Caco-2 (cell line): Measurements from ENCODE around the gene RAB3IL1. TPM values are rescaled to one million over a fixed set of nuclear protein-coding genes. Genes with fewer than 3 reads are reported as not detected.

Experiments
- BruUV-seq: library from RNA; stranded (reverse); fragments of 400-500 nt; replicated peaks from 2 replicates; lab custom pipeline; 2021; lab: Mats Ljungman, UMichigan
- CTCF ChIA-PET: fragments of 300-600 bp; sonication (Branson Sonifier 250); formaldehyde crosslinking; loops from one replicate; lab custom pipeline; 2022; ENCODE audit warnings: antibody characterized with exemption; lab: Charles Lee
- POLR2A ChIA-PET: fragments of 300-600 bp; sonication (Branson Sonifier 250); formaldehyde crosslinking; loops from one replicate; lab custom pipeline; 2022; ENCODE audit warnings: antibody characterized with exemption; lab: Charles Lee
- DNase-seq, 2 experiments: peaks; one replicate each; pipeline versions ENCODE4 v3.0.0 to v3.0.0-alpha.2; 2020 to 2022
- H3K27me3 ChIP-seq: replicated peaks from 2 replicates; pipeline ENCODE4 v1.6.0; 2011; ENCODE audit warnings: low read length; ENCODE audit not compliant: control insufficient read depth, insufficient read depth
- H3K36me3 ChIP-seq: 2 replicates; pipeline ENCODE4 v1.5.1; 2011; ENCODE audit warnings: low read length; ENCODE audit not compliant: control insufficient read depth, insufficient read depth
- H3K4me1 ChIP-seq: fragments of 250-450 bp; sonication (Bioruptor Pico); 2 replicates; pipeline ENCODE4 v1.5.1; 2020; ENCODE audit warnings: mild to moderate bottlenecking
- H3K4me3 ChIP-seq: 2 replicates; pipeline ENCODE4 v1.5.1; 2011; ENCODE audit warnings: low read depth, mild to moderate bottlenecking, control low read depth, low read length
- H3K9me3 ChIP-seq: fragments of 250-450 bp; sonication (Bioruptor Pico); 2 replicates; pipeline ENCODE4 v1.5.1; 2020; ENCODE audit warnings: mild to moderate bottlenecking, moderate library complexity
- H3K27ac Mint-ChIP-seq: one replicate; pipeline ENCODE4 v1.8.0; 2022; ENCODE audit warnings: mixed read lengths; ENCODE audit not compliant: unreplicated experiment
- H3K27me3 Mint-ChIP-seq: one replicate; pipeline ENCODE4 v1.8.0; 2022; ENCODE audit warnings: mixed read lengths; ENCODE audit not compliant: insufficient read depth, unreplicated experiment
- H3K36me3 Mint-ChIP-seq: one replicate; pipeline ENCODE4 v1.8.0; 2022; ENCODE audit warnings: mild to moderate bottlenecking, mixed read lengths; ENCODE audit not compliant: insufficient read depth, unreplicated experiment
- H3K4me1 Mint-ChIP-seq: one replicate; pipeline ENCODE4 v1.8.0; 2022; ENCODE audit warnings: low read depth, mixed read lengths; ENCODE audit not compliant: unreplicated experiment
- H3K4me3 Mint-ChIP-seq: one replicate; pipeline ENCODE4 v1.8.0; 2022; ENCODE audit warnings: mild to moderate bottlenecking, moderate library complexity, mixed read lengths; ENCODE audit not compliant: unreplicated experiment
- H3K9me3 Mint-ChIP-seq: one replicate; pipeline ENCODE4 v1.8.0; 2022; ENCODE audit warnings: mixed read lengths; ENCODE audit not compliant: unreplicated experiment
- intact Hi-C: fragments of 100-400 bp; cut with micrococcal nuclease; formaldehyde crosslinking; loops from one replicate; pipeline ENCODE4 v1.10.0; 2022; ENCODE audit not compliant: unreplicated experiment
- total RNA-seq: library from RNA; stranded (reverse); gene quantifications from 2 replicates; pipeline ENCODE4 v1.2.3, GENCODE V29; 2022
- TF ChIP-seq, protein P1 (sequence below), 2 experiments: fragments of 200-600 bp in 1 of 2; IDR thresholded peaks; 1 replicate in 1 of 2; 2 replicates in 1 of 2; pipeline versions ENCODE4 v1.5.1 to v1.8.0; 2011 to 2022; ENCODE audit warnings: antibody characterized with exemption in 1 of 2, control low read depth in 1 of 2, inconsistent platforms in 1 of 2, low read depth in 1 of 2, low read length in 1 of 2, mild to moderate bottlenecking in 1 of 2, moderate library complexity in 1 of 2; ENCODE audit not compliant: insufficient read depth in 1 of 2, severe bottlenecking in 1 of 2, unreplicated experiment in 1 of 2

Gene RAB3IL1
- total RNA-seq, 1 experiment from 2014 or later = 10.6 TPM

- POLR2A ChIA-PET = no interaction called here
- H3K4me3 Mint-ChIP-seq = no peak overlapping the region
- CTCF ChIA-PET = interaction anchor here (0.5 to 0.6 kb wide), 3 partner anchors 28 to 915 kb away, joined by 4 to 7 read pairs (median 5); no protein-coding TSS in a partner anchor
- H3K9me3 Mint-ChIP-seq = no peaks in the 10 kb centered on the region
- Histone ChIP-seq H3K27me3 (no peaks in the 10 kb centered on the region), H3K36me3 (no peaks in the 10 kb centered on the region), H3K9me3 (no peaks in the 10 kb centered on the region), H3K4me3 (no peak overlapping the region), H3K4me1 (peaks cover 12% of the 10 kb centered on the region)
- H3K27me3 Mint-ChIP-seq = no peaks in the 10 kb centered on the region
- no peaks in the 10 kb centered on the region for H3K36me3 Mint-ChIP-seq
- no peak overlapping the region for H3K27ac Mint-ChIP-seq
- intact Hi-C loops = no loop called here
- TF ChIP-seq, protein P1, sequence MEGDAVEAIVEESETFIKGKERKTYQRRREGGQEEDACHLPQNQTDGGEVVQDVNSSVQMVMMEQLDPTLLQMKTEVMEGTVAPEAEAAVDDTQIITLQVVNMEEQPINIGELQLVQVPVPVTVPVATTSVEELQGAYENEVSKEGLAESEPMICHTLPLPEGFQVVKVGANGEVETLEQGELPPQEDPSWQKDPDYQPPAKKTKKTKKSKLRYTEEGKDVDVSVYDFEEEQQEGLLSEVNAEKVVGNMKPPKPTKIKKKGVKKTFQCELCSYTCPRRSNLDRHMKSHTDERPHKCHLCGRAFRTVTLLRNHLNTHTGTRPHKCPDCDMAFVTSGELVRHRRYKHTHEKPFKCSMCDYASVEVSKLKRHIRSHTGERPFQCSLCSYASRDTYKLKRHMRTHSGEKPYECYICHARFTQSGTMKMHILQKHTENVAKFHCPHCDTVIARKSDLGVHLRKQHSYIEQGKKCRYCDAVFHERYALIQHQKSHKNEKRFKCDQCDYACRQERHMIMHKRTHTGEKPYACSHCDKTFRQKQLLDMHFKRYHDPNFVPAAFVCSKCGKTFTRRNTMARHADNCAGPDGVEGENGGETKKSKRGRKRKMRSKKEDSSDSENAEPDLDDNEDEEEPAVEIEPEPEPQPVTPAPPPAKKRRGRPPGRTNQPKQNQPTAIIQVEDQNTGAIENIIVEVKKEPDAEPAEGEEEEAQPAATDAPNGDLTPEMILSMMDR (IDR thresholded peaks at IDR 0.05; ENCODE audit: insufficient read depth in 1 of 2, low read depth in 1 of 2, low read length in 1 of 2, severe bottlenecking in 1 of 2, unreplicated experiment in 1 of 2) = no peak
- BruUV-seq = no TSS peak
- H3K4me1 Mint-ChIP-seq = no peaks in the 10 kb centered on the region
- no peak for DNase-seq
Measured at GRCh38 chr11:61869429-61869707, 48.0 kb downstream of the RAB3IL1 start.

DNA sequence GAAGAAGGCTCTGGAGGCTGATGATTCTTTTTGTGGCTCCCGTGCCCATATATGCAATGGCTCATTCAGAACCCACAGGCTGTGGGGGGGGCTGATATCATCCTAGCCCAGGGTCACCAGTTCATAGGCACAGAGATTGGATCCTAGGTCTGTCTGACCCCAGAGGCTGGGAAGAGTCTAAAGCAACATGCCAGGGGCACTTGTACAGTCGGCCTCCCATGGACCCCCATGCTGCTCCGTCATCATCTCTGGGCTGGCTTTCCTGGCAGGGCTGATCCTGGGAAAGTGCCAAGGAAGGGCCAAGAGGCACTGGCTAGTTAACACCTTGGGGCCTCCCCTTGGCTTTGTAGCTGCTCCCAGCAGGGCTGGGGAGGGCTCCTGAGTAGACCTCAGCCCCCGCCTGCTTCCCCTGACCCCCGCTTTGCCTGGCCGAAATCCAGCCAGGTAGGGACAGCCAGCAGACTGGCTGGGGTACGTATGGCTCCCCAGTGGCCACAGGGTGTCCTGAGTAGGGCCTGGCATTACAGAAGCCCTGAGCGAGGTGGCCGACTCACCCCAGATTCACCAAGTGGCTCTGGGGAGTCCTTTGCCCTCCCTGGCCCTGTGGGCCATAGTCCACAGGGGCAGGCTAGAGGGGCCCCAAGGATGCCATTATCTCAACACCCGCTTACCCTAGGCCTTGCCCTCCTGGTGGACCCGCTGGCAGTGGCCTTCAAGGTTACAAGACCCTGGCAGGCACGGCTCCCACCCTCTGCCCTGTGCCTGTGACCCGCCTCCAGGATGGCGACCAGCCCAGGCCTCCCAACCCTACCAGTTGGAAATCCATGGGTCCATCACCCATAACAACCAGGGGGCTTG, 48.6 kb downstream of the RAB3IL1 start:
- peaks cover 12% of the 10 kb centered on the region for H3K4me1 ChIP-seq
- no peak for DNase-seq
- H3K27me3 ChIP-seq = no peaks in the 10 kb centered on the region
- POLR2A ChIA-PET = no interaction called here
- no TSS peak for BruUV-seq
- H3K4me1 Mint-ChIP-seq = no peaks in the 10 kb centered on the region
- no peaks in the 10 kb centered on the region for H3K9me3 ChIP-seq
- TF ChIP-seq, protein P1 (IDR thresholded peaks at IDR 0.05; ENCODE audit: insufficient read depth in 1 of 2, low read depth in 1 of 2, low read length in 1 of 2, severe bottlenecking in 1 of 2, unreplicated experiment in 1 of 2) = no peak
- no peak overlapping the region for H3K4me3 ChIP-seq
- CTCF ChIA-PET = interaction anchor here (0.5 kb wide), 1 partner anchor 28 kb away, joined by 7 read pairs; no protein-coding TSS in a partner anchor
- H3K27me3 Mint-ChIP-seq = no peaks in the 10 kb centered on the region
- H3K36me3 Mint-ChIP-seq = no peaks in the 10 kb centered on the region
- H3K9me3 Mint-ChIP-seq = no peaks in the 10 kb centered on the region
- H3K27ac Mint-ChIP-seq = no peak overlapping the region
- intact Hi-C loops = no loop called here
- H3K4me3 Mint-ChIP-seq = no peak overlapping the region
- no peaks in the 10 kb centered on the region for H3K36me3 ChIP-seq

GRCh38 chr11:61866958-61867343, 50.4 kb downstream of the RAB3IL1 start:
- no peak for DNase-seq
- H3K4me1 Mint-ChIP-seq = no peaks in the 10 kb centered on the region
- TF ChIP-seq, protein P1 (IDR thresholded peaks at IDR 0.05; ENCODE audit: insufficient read depth in 1 of 2, low read depth in 1 of 2, low read length in 1 of 2, severe bottlenecking in 1 of 2, unreplicated experiment in 1 of 2) = no peak
- Histone ChIP-seq H3K9me3 (no peaks in the 10 kb centered on the region), H3K4me1 (peaks cover 12% of the 10 kb centered on the region), H3K27me3 (no peaks in the 10 kb centered on the region), H3K36me3 (no peaks in the 10 kb centered on the region), H3K4me3 (no peak overlapping the region)
- intact Hi-C loops = no loop called here
- no TSS peak for BruUV-seq
- no peaks in the 10 kb centered on the region for H3K9me3 Mint-ChIP-seq
- H3K4me3 Mint-ChIP-seq = no peak overlapping the region
- no peaks in the 10 kb centered on the region for H3K36me3 Mint-ChIP-seq
- POLR2A ChIA-PET = interaction anchor here (0.6 kb wide), 1 partner anchor 60 kb away, joined by 3 read pairs; no protein-coding TSS in a partner anchor
- no peak overlapping the region for H3K27ac Mint-ChIP-seq
- CTCF ChIA-PET = interaction anchor here (0.6 kb wide), 1 partner anchor 925 kb away, joined by 4 read pairs; no protein-coding TSS in a partner anchor
- no peaks in the 10 kb centered on the region for H3K27me3 Mint-ChIP-seq
